Activated T-helper 17 cell treated with anti-CD3 and anti-CD28 coated beads, Interleukin-2, amount 50 U/mL, for 72 hours (primary cell): ENCODE measurements around the gene NEDD4L. TPM values are rescaled to one million over a fixed set of nuclear protein-coding genes. Genes with fewer than 3 reads are reported as not detected.
"Not testable (repeated sequence)": the region's sequence is repeated elsewhere in the genome, so short reads cannot be mapped to it uniquely, and the experiment has no call there.

Experiments used
- ATAC-seq: fragments of 150-1000 bp; cut with Tn5 transposase; replicated peaks from 2 replicates; pipeline ENCODE4 v1.10.0; 2021; ENCODE audit warnings: mild to moderate bottlenecking, moderate library complexity
- H3K27ac Mint-ChIP-seq: one replicate; pipeline ENCODE4 v1.8.0; 2022; ENCODE audit warnings: mixed read lengths
- H3K27me3 Mint-ChIP-seq: one replicate; pipeline ENCODE4 v1.8.0; 2022; ENCODE audit warnings: mixed read lengths
- H3K36me3 Mint-ChIP-seq: one replicate; pipeline ENCODE4 v1.8.0; 2022; ENCODE audit warnings: low read depth, mild to moderate bottlenecking, mixed read lengths
- H3K4me1 Mint-ChIP-seq: one replicate; pipeline ENCODE4 v1.8.0; 2022; ENCODE audit warnings: mixed read lengths
- H3K4me3 Mint-ChIP-seq: one replicate; pipeline ENCODE4 v1.8.0; 2022; ENCODE audit warnings: mild to moderate bottlenecking, mixed read lengths
- H3K9me3 Mint-ChIP-seq: one replicate; pipeline ENCODE4 v1.8.0; 2022; ENCODE audit warnings: mixed read lengths
- total RNA-seq, 2 donors: library from RNA; stranded (reverse); gene quantifications; one replicate each; pipeline ENCODE4 v1.2.3, GENCODE V29; 2022

NEDD4L gene
- total RNA-seq, 2 donors from 2014 or later: 6.5 to 8.0 TPM

DNA sequence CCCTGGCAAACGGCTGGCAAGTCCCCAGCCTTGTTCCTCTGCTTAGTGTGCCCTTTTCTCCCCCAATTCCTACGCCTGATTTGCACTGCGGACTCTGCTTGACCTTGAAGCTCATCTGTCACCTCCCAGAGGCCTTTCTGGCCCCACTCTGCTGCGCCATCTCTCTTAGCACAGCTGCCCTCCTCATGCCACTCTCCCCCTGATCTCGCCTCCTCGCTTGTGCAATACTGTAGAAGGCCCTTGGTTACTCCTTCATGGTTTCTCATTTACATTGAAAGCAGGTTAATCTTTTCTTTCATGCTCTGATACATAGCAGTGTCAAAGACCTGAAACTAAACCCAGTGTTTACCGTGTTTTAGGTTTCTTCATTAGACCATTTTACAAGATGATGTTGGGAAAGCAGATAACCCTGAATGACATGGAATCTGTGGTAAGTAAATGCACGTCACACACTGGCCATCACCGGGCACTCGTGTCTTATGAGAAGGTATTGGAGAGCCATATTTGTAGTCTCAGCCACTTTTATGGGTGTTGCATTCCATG lies 326.1 kb downstream of the NEDD4L start:
- Mint-ChIP-seq H3K4me1 (peaks cover 9% of the 10 kb centered on the region), H3K36me3 (no peaks in the 10 kb centered on the region), H3K9me3 (no peaks in the 10 kb centered on the region), H3K27ac (no peak overlapping the region), H3K4me3 (no peak overlapping the region), H3K27me3 (no peaks in the 10 kb centered on the region)
- no peak for ATAC-seq

DNA sequence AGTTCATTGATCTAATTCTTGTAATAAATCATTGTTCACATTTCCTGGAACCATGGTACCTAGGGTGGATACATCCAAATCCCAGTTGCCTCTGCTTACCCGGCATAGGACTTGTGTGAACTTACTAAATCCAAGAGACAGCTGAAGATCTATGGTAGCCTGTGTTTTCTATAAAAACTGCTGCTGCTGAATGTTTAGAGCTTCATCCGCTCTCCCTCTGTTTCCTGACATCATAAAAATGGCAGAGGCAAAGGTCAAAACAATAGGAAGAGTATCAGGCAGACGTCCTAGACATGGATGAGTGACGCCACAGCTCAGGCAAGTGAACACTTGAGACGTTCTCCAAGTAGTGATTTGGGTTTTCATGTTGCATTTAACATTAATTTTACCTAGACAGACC lies 326.6 kb downstream of the NEDD4L start:
- Mint-ChIP-seq H3K27me3 (no peaks in the 10 kb centered on the region), H3K4me1 (peaks cover 9% of the 10 kb centered on the region), H3K4me3 (no peak overlapping the region), H3K9me3 (no peaks in the 10 kb centered on the region), H3K36me3 (no peaks in the 10 kb centered on the region), H3K27ac (no peak overlapping the region)
- no peak for ATAC-seq

- Mint-ChIP-seq H3K9me3 (no peaks in the 10 kb centered on the region), H3K27me3 (no peaks in the 10 kb centered on the region), H3K4me1 (peaks cover 5% of the 10 kb centered on the region), H3K27ac (no peak overlapping the region), H3K4me3 (no peak overlapping the region), H3K36me3 (no peaks in the 10 kb centered on the region)
- no peak for ATAC-seq
These were observed 329.5 kb downstream of the NEDD4L start for GRCh38 chr18:58373481-58373880.

GRCh38 chr18:58375051-58375450 lies 331.0 kb downstream of the NEDD4L start:
- no peaks in the 10 kb centered on the region for H3K36me3 Mint-ChIP-seq
- H3K4me3 Mint-ChIP-seq: no peak overlapping the region
- no peaks in the 10 kb centered on the region for H3K9me3 Mint-ChIP-seq
- no peaks in the 10 kb centered on the region for H3K27me3 Mint-ChIP-seq
- no peak overlapping the region for H3K27ac Mint-ChIP-seq
- no peak for ATAC-seq
- no peaks in the 10 kb centered on the region for H3K4me1 Mint-ChIP-seq

DNA sequence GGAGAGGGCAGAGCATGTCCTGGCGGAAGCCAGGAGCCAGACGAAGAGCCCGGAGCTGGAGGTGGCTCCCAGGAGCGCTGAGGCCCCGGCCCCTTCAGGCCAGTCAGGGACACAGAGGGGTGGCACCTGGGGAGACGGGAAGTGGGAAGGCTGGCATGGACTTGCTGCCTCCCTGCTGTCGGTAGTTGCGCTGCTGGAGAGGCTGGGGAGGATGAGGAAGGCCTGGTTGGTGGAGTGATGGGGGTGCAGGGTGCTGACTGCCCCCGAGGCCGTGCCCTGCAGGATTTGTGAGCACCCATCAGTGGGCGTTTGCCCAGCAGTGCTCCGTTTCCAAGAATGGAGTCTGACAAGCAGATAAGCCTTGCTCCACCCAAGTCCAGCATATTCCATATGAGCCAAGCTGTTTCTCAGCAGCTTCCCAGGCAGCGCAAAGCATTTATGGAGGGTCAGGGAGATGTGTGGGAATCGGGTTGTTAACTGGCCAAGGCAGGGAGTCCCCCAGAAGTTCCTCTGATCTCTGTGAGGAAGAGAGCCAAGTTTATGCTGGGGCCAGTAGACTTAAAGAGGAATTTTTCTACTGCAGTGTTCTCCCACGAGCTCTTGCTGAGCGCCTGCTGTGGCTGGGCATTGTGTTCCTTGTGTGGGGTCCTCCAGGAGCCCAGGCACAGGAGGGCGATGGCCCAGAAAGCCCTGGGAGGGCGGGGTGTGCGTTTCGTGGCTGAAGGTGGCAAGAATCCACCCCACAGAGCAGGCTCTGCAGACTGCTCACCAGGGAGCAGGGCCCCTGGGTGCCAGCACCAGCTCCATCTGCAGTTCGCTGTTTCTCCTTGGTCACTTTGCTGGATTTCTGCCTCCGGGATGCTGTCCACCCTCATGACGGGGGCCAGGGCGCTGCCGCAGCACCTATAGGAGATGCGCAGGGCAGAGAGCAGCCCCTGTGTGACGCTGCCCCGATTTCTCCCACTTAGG lies 334.7 kb downstream of the NEDD4L start:
- H3K4me3 Mint-ChIP-seq: no peak overlapping the region

GRCh38 chr18:58379443-58379842 lies 335.4 kb downstream of the NEDD4L start:
- ATAC-seq: no peak
- H3K9me3 Mint-ChIP-seq: no peaks in the 10 kb centered on the region
- H3K4me3 Mint-ChIP-seq: no peak overlapping the region
- H3K27ac Mint-ChIP-seq: no peak overlapping the region
- no peaks in the 10 kb centered on the region for H3K36me3 Mint-ChIP-seq
- no peaks in the 10 kb centered on the region for H3K4me1 Mint-ChIP-seq
- H3K27me3 Mint-ChIP-seq: peaks cover 6% of the 10 kb centered on the region

More for the DNA sequence above, 334.7 kb downstream of the NEDD4L start:
- Mint-ChIP-seq H3K9me3 (no peaks in the 10 kb centered on the region), H3K4me1 (no peaks in the 10 kb centered on the region), H3K27me3 (peaks cover 6% of the 10 kb centered on the region), H3K36me3 (no peaks in the 10 kb centered on the region), H3K27ac (no peak overlapping the region)
- ATAC-seq: no peak

DNA sequence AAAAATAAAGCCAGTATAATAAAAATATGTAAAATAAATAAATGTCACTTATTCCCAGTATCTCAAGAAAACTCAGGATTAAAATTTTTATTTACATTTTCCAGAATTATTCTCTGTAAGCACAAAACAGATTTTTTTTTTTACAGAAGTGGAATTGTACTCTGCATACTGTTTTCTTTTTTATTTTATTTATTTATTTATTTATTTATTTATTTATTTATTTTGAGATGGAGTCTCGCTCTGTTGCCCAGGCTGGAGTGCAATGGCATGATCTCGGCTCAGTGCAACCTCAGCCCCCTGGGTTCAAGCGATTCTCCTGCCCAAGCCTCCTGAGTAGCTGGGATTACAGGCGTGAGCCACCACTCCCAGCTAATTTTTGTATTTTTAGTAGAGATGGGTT lies 336.1 kb downstream of the NEDD4L start:
- H3K27me3 Mint-ChIP-seq, H3K4me3 Mint-ChIP-seq, H3K9me3 Mint-ChIP-seq, H3K27ac Mint-ChIP-seq, ATAC-seq, H3K36me3 Mint-ChIP-seq, H3K4me1 Mint-ChIP-seq: not testable (repeated sequence)

GRCh38 chr18:58381676-58382411 lies 337.8 kb downstream of the NEDD4L start:
- Mint-ChIP-seq H3K27me3 (peaks cover 6% of the 10 kb centered on the region), H3K9me3 (no peaks in the 10 kb centered on the region), H3K36me3 (no peaks in the 10 kb centered on the region), H3K4me3 (no peak overlapping the region), H3K4me1 (no peaks in the 10 kb centered on the region), H3K27ac (no peak overlapping the region)
- ATAC-seq: no peak

GRCh38 chr18:58382446-58382845 lies 338.4 kb downstream of the NEDD4L start:
- H3K27ac Mint-ChIP-seq: no peak overlapping the region
- H3K9me3 Mint-ChIP-seq: no peaks in the 10 kb centered on the region
- peaks cover 6% of the 10 kb centered on the region for H3K27me3 Mint-ChIP-seq
- H3K36me3 Mint-ChIP-seq: no peaks in the 10 kb centered on the region
- no peak for ATAC-seq
- no peak overlapping the region for H3K4me3 Mint-ChIP-seq
- H3K4me1 Mint-ChIP-seq: no peaks in the 10 kb centered on the region

DNA sequence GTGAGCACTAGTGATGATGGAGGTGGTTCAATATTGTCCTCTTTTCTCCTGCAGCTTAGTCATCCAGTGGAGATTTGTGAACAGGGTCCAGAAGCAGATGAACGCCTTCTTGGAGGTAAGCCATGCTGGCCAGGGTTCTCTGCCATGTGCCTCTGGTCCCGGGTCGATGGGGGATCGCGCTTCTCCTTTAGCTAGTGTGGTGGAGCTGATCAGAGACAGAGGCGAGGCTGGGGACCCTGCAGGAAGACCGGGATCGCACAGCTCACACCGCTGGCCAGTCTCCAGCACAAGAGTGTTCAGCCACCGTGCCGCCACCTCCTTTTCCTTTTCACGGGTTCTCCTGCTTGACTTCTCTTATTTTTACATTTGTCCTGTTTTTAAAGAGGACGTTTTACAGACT lies 341.4 kb downstream of the NEDD4L start:
- Mint-ChIP-seq H3K4me3 (no peak overlapping the region), H3K27ac (no peak overlapping the region), H3K4me1 (no peaks in the 10 kb centered on the region), H3K36me3 (no peaks in the 10 kb centered on the region), H3K27me3 (peaks cover 6% of the 10 kb centered on the region), H3K9me3 (no peaks in the 10 kb centered on the region)
- no peak for ATAC-seq

DNA sequence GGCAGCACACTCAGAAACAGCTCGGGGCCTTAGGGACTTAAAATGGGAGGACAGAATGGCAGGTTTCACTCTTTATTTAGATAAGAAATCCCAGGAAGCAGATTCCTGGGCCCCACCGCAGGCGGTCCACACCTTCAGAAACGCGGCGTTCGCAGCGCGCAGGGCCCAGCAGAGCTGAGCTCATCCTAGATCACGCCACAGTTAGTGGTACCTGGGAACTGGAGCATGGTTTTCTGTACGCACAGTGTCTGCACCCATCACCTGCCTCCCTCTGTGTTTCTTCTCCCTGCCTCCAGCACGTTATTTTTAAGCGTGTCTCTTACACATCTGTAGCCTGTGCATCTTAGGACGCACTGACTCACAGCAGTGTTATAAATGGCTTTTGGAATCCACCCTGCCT lies 342.8 kb downstream of the NEDD4L start:
- H3K36me3 Mint-ChIP-seq: no peaks in the 10 kb centered on the region
- no peaks in the 10 kb centered on the region for H3K4me1 Mint-ChIP-seq
- no peak for ATAC-seq
- H3K27ac Mint-ChIP-seq: peak overlapping the region; percentile 12
- H3K9me3 Mint-ChIP-seq: no peaks in the 10 kb centered on the region
- H3K27me3 Mint-ChIP-seq: peaks cover under 1% of the 10 kb centered on the region
- no peak overlapping the region for H3K4me3 Mint-ChIP-seq

DNA sequence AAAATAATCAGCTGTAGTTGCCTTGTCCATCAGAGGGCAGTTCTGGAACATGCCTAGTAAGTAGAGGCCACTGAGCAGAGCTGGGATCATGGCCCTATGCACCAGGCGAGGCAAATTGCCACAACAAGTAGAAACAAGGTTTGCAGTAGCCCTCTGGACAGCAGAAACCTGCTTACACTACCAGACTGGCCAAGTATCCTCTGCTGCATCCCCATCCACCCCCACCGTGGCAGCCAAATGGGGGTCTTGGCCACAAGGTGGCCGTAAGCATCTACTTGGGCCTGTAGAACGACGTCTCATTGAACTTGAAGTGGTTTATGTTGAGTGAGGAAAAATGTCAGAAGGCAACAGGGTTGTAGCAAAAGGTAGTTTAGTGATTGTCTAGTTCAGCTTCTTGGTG lies 343.7 kb downstream of the NEDD4L start:
- Mint-ChIP-seq H3K4me1 (no peaks in the 10 kb centered on the region), H3K36me3 (no peaks in the 10 kb centered on the region), H3K27ac (no peak overlapping the region), H3K9me3 (no peaks in the 10 kb centered on the region), H3K27me3 (no peaks in the 10 kb centered on the region), H3K4me3 (no peak overlapping the region)
- no peak for ATAC-seq

DNA sequence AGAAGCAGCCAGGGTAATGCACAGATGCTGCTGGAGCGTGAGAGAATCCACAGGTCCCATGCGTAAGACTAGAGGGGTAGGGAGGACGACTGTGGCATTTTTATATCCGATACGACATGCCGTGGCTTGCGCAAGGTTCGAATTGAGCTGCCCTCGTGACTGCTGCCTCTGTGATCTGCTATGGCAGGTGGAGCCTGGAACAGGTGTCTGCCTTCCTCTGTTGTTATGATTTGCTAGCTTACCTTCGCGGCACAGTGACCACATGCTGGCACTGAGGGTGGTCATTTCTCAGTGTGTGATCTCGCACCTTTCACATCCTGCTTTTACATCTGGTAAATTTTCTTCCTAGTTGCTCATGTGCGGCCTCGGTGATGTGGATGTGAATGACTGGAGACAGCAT lies 344.7 kb downstream of the NEDD4L start:
- Mint-ChIP-seq H3K27me3 (no peaks in the 10 kb centered on the region), H3K27ac (no peak overlapping the region), H3K4me3 (no peak overlapping the region), H3K36me3 (no peaks in the 10 kb centered on the region), H3K4me1 (no peaks in the 10 kb centered on the region), H3K9me3 (no peaks in the 10 kb centered on the region)
- no peak for ATAC-seq

- no peak for ATAC-seq
- Mint-ChIP-seq H3K4me3 (no peak overlapping the region), H3K4me1 (no peaks in the 10 kb centered on the region), H3K27ac (no peak overlapping the region), H3K27me3 (no peaks in the 10 kb centered on the region), H3K36me3 (no peaks in the 10 kb centered on the region), H3K9me3 (no peaks in the 10 kb centered on the region)
These were observed 345.7 kb downstream of the NEDD4L start for GRCh38 chr18:58389745-58390144.

GRCh38 chr18:58390399-58390798 lies 346.4 kb downstream of the NEDD4L start:
- H3K4me1 Mint-ChIP-seq: no peaks in the 10 kb centered on the region
- no peaks in the 10 kb centered on the region for H3K9me3 Mint-ChIP-seq
- ATAC-seq: no peak
- H3K27me3 Mint-ChIP-seq: no peaks in the 10 kb centered on the region
- no peak overlapping the region for H3K27ac Mint-ChIP-seq
- H3K36me3 Mint-ChIP-seq: no peaks in the 10 kb centered on the region
- H3K4me3 Mint-ChIP-seq: no peak overlapping the region
